ENCODE measurements around the gene LRRC8A. TPM values are rescaled to one million over a fixed set of nuclear protein-coding genes. Genes with fewer than 3 reads are reported as not detected.

The LRRC8A gene
- total and polyA plus RNA-seq, 2 of the 8 experiments (the other 6 are each of a cell fraction or from before 2014, with no cell fraction given), result 103 to 111 TPM

DNA sequence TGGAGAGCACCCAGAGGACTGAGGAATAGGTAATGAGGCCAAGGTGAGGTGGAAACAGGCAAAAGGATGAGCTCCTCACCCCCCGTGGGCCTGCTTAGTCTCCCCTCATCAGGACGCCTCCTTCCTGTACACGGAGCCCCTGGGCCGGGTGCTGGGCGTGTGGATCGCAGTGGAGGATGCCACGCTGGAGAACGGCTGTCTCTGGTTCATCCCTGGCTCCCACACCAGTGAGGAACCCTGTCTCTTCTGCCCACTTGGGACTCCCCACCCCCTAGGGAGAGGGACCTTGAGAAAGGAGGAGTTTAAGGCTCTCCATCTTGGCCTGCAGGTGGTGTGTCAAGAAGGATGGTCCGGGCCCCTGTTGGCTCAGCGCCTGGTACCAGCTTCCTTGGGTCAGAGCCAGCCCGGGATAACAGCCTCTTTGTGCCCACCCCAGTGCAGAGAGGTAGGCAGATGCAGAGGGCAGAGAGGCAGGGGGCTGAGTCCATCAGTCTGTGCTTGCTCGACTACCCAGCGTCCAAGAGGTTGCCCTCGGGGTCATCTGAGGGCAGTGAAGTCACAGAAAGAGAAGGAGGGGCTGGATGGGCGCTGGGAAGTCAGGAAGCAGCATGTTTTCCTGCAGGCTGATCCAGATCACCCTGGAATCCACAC, 58.5 kb downstream of the LRRC8A start:
- Histone ChIP-seq H2BK20ac (ENCODE audit: low read length) (no peak overlapping the region), H4K8ac (ENCODE audit: extremely low read depth, insufficient read depth, low read length) (no peak overlapping the region), H2BK12ac (ENCODE audit: low read depth, low read length) (no peak overlapping the region), H3K9me3 (ENCODE audit: insufficient read depth in 2 of 2, low read depth in 1 of 2, low read length in 1 of 2) (no peaks in the 10 kb centered on the region), H3K4me1 (replicated peaks in 1 of 4; ENCODE audit: control insufficient read depth in 3 of 4, insufficient read depth in 4 of 4, low read length in 3 of 4) (no peaks in the 10 kb centered on the region), H3K56ac (replicated peaks; ENCODE audit: insufficient read length, low read depth, low read length) (no peak overlapping the region), H3K4me3 (ENCODE audit: extremely low read depth in 1 of 4, insufficient read depth in 2 of 4, low read depth in 3 of 4, low read length in 4 of 4) (no peak overlapping the region), H4K5ac (ENCODE audit: insufficient read length, low read depth, low read length) (no peak overlapping the region), H3K79me1 (ENCODE audit: low read depth, low read length) (no peaks in the 10 kb centered on the region), H2BK15ac (ENCODE audit: low read length) (no peak overlapping the region), H3K18ac (ENCODE audit: extremely low read depth, low read length) (no peak overlapping the region), H3K23me2 (ENCODE audit: low read depth, low read length) (no peaks in the 10 kb centered on the region), H4K20me1 (replicated peaks in 1 of 2; ENCODE audit: control insufficient read depth in 1 of 2, insufficient read depth in 2 of 2, low read length in 2 of 2) (no peaks in the 10 kb centered on the region), H2AK5ac (ENCODE audit: low read depth, low read length) (no peak overlapping the region), H4K91ac (replicated peaks; ENCODE audit: insufficient read length, low read length) (no peak overlapping the region), H3K36me3 (ENCODE audit: control insufficient read depth in 2 of 4, insufficient read depth in 4 of 4, low read length in 3 of 4) (peaks cover 0 to 3% (median under 1%) of the 10 kb centered on the region in 4 experiments; a peak in 2 of 8 replicates), H2BK120ac (replicated peaks; ENCODE audit: low read depth, low read length) (no peak overlapping the region), H2BK5ac (ENCODE audit: low read depth, low read length) (no peak overlapping the region), H3K4me2 (ENCODE audit: insufficient read depth in 1 of 2, low read depth in 2 of 2, low read length in 2 of 2) (no peak overlapping the region), H3K23ac (ENCODE audit: insufficient read length) (no peak overlapping the region), H2AFZ (ENCODE audit: low read length) (no peak overlapping the region), H3K4ac (replicated peaks; ENCODE audit: insufficient read length, low read depth, low read length) (no peak overlapping the region), H3K27me3 (replicated peaks in 1 of 4; ENCODE audit: control insufficient read depth in 3 of 4, extremely low read depth in 1 of 4, insufficient read depth in 3 of 4, low read length in 3 of 4) (no peaks in the 10 kb centered on the region), H3K27ac (ENCODE audit: low read depth, low read length) (no peak overlapping the region), H3K14ac (ENCODE audit: insufficient read length) (no peak overlapping the region), H3K79me2 (ENCODE audit: control insufficient read depth in 1 of 2, insufficient read depth in 2 of 2, low read length in 2 of 2) (no peaks in the 10 kb centered on the region), H3K9ac (replicated peaks in 1 of 4; ENCODE audit: extremely low read depth in 1 of 4, low read depth in 3 of 4, low read length in 3 of 4) (no peak overlapping the region)
- no peak for DNase-seq (ENCODE audit: low read depth in 1 of 2, low spot score in 2 of 2)
- POLR2A ChIA-PET (ENCODE audit: partially characterized antibody), result interaction anchor here (1.1 to 1.7 kb wide), 3 partner anchors 12 to 47 kb away, joined by 3 to 5 read pairs (median 4); no protein-coding TSS in a partner anchor
- CTCF ChIA-PET (ENCODE audit: partially characterized antibody), result interaction anchor here (0.6 to 1.7 kb wide), 3 partner anchors 13 to 78 kb away, joined by 3 to 6 read pairs (median 4); no protein-coding TSS in a partner anchor
- 92% methylated on average over 15 of the region's 15 CpGs; no CpG with 5 or more reads in 1 of the 2 experiments for WGBS, 2 experiments (ENCODE audit: extremely low coverage in 1 of 2, insufficient coverage in 1 of 2, insufficient read length in 1 of 2, insufficient replicate concordance in 2 of 2, low coverage in 1 of 2, low lambda C conversion rate in 2 of 2, missing lambda C conversion rate in 1 of 2)
- no peak for FAIRE-seq
- TF ChIP-seq KDM4A (IDR thresholded peaks at IDR 0.05; ENCODE audit: low read depth, low read length, severe bottlenecking), result no peak
- no peak for TF ChIP-seq RBBP5 (IDR thresholded peaks at IDR 0.05; ENCODE audit: borderline replicate concordance, low read depth, low read length)
- TF ChIP-seq TBP (IDR thresholded peaks at IDR 0.05; ENCODE audit: low read depth, low read length), result no peak
